Activated CD4-positive, alpha-beta memory T cell treated with anti-CD3 and anti-CD28 coated beads, Interleukin-2, amount 10 ng/mL, durations not matched to agents 7 days and 5 days (primary cell): ENCODE data around the gene DECR2. TPM values are rescaled to one million over a fixed set of nuclear protein-coding genes. Genes with fewer than 3 reads are reported as not detected.

ENCODE experiments used
- CTCF ChIA-PET: fragments of 350-600 bp; sonication (Branson Sonifier 250); formaldehyde crosslinking; loops from one replicate; lab custom pipeline; 2021; ENCODE audit warnings: antibody characterized with exemption, inconsistent platforms; lab: Charles Lee
- POLR2A ChIA-PET: fragments of 350-600 bp; sonication (Branson Sonifier 250); formaldehyde crosslinking; loops from one replicate; lab custom pipeline; 2021; ENCODE audit warnings: antibody characterized with exemption; lab: Charles Lee
- DNase-seq: peaks from one replicate; pipeline ENCODE4 v3.0.0-alpha.2; 2020
- H3K27ac Mint-ChIP-seq: one replicate; pipeline ENCODE4 v1.8.0; 2021; ENCODE audit warnings: mild to moderate bottlenecking, mixed read lengths
- H3K27me3 Mint-ChIP-seq: one replicate; pipeline ENCODE4 v1.8.0; 2021; ENCODE audit warnings: mixed read lengths
- H3K36me3 Mint-ChIP-seq: one replicate; pipeline ENCODE4 v1.8.0; 2021; ENCODE audit warnings: low read depth, mixed read lengths
- H3K4me1 Mint-ChIP-seq: one replicate; pipeline ENCODE4 v1.8.0; 2021; ENCODE audit warnings: mixed read lengths
- H3K4me3 Mint-ChIP-seq: one replicate; pipeline ENCODE4 v1.8.0; 2021; ENCODE audit warnings: mild to moderate bottlenecking, mixed read lengths
- H3K9me3 Mint-ChIP-seq: one replicate; pipeline ENCODE4 v1.8.0; 2021; ENCODE audit warnings: mixed read lengths
- total RNA-seq, 2 experiments: library from RNA; stranded (reverse); gene quantifications; one replicate each; pipeline ENCODE4 v1.2.3, GENCODE V29; 2021

Gene DECR2, protein sequence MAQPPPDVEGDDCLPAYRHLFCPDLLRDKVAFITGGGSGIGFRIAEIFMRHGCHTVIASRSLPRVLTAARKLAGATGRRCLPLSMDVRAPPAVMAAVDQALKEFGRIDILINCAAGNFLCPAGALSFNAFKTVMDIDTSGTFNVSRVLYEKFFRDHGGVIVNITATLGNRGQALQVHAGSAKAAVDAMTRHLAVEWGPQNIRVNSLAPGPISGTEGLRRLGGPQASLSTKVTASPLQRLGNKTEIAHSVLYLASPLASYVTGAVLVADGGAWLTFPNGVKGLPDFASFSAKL
- total RNA-seq: 1 to 10 TPM; 3.0 to 3.3 TPM

DNA sequence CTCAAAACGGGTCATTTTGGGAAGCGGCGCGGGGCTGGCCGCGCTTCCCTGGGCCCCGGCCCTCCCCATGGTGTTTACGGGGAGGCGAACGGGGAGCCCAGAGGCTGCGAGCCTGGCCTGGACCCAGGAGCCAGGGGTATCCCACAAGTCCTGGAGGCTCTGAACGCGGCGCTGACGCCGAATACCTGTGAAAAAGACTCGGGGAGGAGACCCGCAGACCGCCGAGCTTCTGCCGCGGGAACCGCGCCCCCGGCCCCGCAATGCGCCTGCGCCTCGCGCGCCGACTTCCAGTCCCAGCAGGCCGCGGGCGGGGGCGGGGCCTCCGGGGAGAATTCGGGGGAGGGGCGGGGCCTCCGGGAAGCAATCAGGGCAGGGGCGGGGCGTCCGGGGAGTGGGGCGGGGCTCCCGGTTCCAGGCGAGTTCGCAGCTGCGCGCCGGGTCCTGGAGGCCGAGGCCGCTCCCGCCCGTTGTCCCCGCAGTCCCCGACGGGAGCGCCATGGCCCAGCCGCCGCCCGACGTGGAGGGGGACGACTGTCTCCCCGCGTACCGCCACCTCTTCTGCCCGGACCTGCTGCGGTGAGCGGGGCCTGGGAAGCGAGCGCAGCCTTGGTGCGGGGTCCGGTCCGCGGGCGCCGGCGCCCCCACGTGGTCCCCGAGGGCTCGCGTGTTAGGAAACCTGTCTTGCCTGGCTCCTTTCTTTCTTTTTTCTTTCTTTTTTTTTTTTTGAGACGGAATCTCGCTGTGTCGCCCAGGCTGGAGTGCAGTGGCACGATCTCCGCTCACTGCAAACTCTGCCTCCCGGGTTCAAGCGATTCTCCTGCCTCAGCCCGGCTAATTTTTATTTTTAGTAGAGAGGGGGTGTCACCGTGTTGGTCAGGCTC, at the start of gene DECR2:
Gene DECR2 (plus strand): TSS at position 418 of the 881 bp plus-strand sequence. CDS start 79 bp downstream, at position 497.
- Mint-ChIP-seq H3K27ac (peak within 1 kb of the TSS; percentile 83), H3K4me3 (peak within 1 kb of the TSS; percentile 82), H3K36me3 (no peaks in the 10 kb centered on the region), H3K4me1 (peaks cover 23% of the 10 kb centered on the region), H3K27me3 (peaks cover 1% of the 10 kb centered on the region), H3K9me3 (no peaks in the 10 kb centered on the region)
- POLR2A ChIA-PET: interaction anchor here (0.8 to 2.1 kb wide), 8 partner anchors 10 to 167 kb away, joined by 3 to 12 read pairs (median 4); partner anchors contain the start of gene RAB11FIP3
- DNase-seq: peak; percentile 98
- CTCF ChIA-PET: interaction anchor here (1.3 to 1.7 kb wide), 2 partner anchors 23 to 294 kb away, joined by 4 to 5 read pairs; partner anchors contain the start of gene RAB11FIP3

DNA sequence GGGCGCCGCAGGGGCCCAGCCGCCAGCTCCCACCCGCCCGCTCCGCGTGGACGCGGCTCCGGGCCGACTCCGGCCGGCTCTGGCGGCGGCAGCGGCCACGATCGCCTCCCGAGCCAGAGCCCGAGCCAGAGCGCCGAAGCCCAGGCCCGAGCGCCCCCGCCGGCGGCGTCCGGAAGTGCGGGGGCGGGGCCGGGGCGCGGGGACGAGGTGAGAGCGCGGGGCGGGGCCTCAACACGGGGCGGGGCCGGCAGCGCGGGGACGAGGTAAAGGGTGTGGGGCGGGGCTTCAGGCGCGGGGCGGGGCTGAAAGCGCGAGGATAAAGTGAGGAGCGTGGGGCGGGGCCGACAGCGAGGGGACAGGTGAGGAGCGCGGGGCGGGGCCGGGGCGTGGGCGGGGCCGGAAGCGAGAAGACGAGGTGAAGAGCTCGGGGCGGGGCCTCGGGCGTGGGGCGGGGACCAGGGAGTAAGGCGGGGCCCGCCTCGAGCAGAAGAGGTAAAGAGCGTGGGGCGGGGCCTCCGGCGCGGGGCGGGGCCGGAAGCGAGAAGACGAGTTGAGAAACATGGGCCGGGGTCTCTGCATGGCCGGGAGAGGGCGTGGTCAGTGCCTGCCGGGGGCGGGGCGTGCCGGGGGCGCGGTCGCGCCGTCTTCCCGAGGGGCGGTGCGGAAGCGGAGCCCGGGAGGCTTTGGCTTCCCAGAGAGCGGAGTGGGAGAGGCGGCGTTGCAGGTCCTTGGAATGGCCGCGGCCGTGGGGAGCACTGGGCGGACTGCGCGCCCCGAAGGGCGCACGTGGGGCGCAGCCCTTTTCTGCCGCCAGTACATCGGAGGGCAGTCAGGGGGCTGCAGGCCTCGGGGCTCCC, 48.9 kb upstream of the DECR2 start, which contains the start of gene AXIN1:
Gene AXIN1 (minus strand): TSS at position 177 of the 857 bp plus-strand sequence. CDS start 5,698 bp downstream, outside the sequence.
- POLR2A ChIA-PET: interaction anchor here (0.6 to 2.3 kb wide), 8 partner anchors 10 to 121 kb away, joined by 3 to 15 read pairs (median 4); partner anchors contain the start of genes DECR2, FAM234A and MRPL28
- peaks cover 48% of the 10 kb centered on the region for H3K4me1 Mint-ChIP-seq
- H3K27ac Mint-ChIP-seq: peak within 1 kb of the TSS; percentile 86
- peak; percentile 100 for DNase-seq
- H3K36me3 Mint-ChIP-seq: peaks cover 20% of the 10 kb centered on the region
- H3K4me3 Mint-ChIP-seq: peak within 1 kb of the TSS; percentile 89
- H3K9me3 Mint-ChIP-seq: no peaks in the 10 kb centered on the region
- CTCF ChIA-PET: interaction anchor here (0.6 to 1.4 kb wide), 6 partner anchors 13 to 246 kb away, joined by 3 to 13 read pairs (median 6); partner anchors contain the start of genes FAM234A, LUC7L and MRPL28
- H3K27me3 Mint-ChIP-seq: no peaks in the 10 kb centered on the region

DNA sequence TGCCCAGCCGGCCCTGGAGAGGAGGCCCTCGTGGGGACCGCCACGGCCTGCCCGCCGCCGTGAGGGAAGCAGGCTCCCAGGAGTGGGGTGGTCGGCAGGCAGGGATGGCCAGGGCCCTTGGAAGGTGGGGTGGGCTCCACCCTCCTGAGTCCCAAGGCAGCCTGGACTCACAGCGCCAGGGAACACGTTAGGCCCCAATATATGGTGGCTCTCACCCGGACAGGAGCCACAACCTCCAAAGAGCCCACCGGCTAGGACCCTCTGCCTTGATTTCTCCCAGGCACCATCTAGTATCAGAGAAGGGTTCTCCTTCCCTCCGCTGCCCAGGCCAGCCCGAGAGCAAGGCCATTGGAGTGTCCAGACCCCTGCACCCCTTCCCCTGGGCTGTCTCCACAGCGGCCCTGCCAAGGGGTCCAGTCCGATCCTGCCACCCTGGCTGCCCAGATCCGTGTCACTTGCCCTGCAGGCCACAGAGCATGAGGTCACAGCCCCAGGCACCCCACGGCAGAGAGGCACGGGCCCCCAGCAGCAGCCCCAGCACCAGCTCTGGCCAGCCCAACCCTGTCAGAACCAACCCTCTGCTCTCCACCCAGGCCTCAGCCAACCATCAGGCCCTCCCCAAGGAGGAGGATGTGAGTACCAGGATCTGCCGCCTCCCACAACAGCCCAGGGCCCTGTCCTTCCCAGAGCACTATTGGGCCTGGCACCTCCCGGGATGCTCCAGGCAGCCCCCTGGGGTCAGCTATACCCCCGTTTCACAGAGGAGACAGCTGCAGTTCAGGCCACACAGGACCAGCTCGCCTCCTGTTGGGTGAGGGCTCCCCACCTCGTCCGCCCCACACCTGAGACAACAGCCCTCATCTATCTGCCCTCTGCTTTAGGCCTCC, 48.0 kb upstream of the DECR2 start:
- no peaks in the 10 kb centered on the region for H3K9me3 Mint-ChIP-seq
- H3K27me3 Mint-ChIP-seq: no peaks in the 10 kb centered on the region
- DNase-seq: no peak
- H3K27ac Mint-ChIP-seq: no peak overlapping the region
- H3K4me3 Mint-ChIP-seq: peak overlapping the region; percentile 39
- peaks cover 42% of the 10 kb centered on the region for H3K4me1 Mint-ChIP-seq
- H3K36me3 Mint-ChIP-seq: peaks cover 17% of the 10 kb centered on the region
- CTCF ChIA-PET: interaction anchor here (0.6 to 1.4 kb wide), 5 partner anchors 12 to 247 kb away, joined by 3 to 13 read pairs (median 8); partner anchors contain the start of genes FAM234A, LUC7L and MRPL28
- POLR2A ChIA-PET: interaction anchor here (0.6 to 2.5 kb wide), 5 partner anchors 10 to 118 kb away, joined by 3 to 15 read pairs (median 3); partner anchors contain the start of genes FAM234A and MRPL28

DNA sequence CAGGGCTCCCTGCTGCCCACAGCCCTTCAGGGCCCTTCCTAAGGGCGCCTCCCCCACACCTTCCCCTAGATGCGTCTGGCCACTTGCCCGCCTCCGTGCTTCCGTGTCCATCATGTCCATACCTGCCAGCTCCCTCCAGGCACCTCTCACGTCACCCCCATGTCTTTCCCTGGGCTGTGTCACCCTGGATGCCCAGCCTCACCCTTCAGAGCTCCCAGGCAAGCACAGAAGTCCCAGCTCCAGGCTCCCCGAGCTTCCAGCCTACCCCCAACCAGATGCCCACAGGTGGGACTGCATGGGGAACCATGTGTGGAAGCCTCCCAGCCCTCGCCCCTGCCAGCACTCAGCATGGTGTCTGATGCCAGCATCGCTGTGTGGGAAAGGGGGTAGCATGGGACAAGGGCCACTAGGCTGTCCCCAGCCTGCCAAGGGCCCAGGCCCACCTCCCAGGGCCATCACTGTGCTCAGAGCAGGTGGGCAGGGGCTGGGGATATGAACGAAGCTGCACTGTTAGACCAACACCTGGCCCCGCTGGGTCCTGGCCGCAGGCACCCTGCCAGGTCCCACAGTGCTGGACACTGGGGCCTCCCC, 47.3 kb upstream of the DECR2 start:
- Mint-ChIP-seq H3K9me3 (no peaks in the 10 kb centered on the region), H3K36me3 (peaks cover 13% of the 10 kb centered on the region), H3K27me3 (no peaks in the 10 kb centered on the region), H3K4me1 (peaks cover 38% of the 10 kb centered on the region), H3K4me3 (peak overlapping the region; percentile 39), H3K27ac (no peak overlapping the region)
- DNase-seq: no peak
- POLR2A ChIA-PET: interaction anchor here (0.8 to 2.5 kb wide), 3 partner anchors 10 to 126 kb away, joined by 3 to 9 read pairs (median 3); no protein-coding TSS in a partner anchor
- CTCF ChIA-PET: no interaction called here

DNA sequence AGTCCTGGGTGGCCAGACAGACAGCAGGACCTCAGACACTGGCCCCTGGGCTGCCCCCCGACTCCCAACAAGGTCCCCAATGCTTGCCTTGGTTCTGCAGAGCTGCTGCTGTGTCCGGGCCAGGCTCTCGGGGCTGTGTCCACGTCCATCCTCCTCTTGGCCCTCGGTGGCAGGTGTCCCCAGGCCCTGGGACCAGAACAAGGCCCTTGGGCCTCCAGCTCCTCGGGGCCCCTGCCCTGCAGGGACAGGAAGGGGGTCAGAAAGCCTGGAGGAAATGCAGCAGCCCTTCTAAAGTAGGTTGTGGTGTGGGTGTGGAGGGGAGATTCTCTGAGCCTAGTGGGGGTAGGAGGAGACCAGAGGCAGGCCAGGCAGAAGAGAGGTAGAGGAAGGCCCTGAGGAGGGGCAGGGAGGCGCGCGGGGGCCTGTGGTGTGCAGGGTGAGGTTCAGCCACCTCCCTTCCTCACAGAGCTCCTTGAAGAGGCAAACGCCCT, 46.7 kb upstream of the DECR2 start:
- Mint-ChIP-seq H3K27me3 (no peaks in the 10 kb centered on the region), H3K4me3 (peak overlapping the region; percentile 56), H3K4me1 (peaks cover 32% of the 10 kb centered on the region), H3K9me3 (no peaks in the 10 kb centered on the region), H3K36me3 (peaks cover 7% of the 10 kb centered on the region), H3K27ac (peak overlapping the region; percentile 78)
- peak; percentile 40 for DNase-seq
- ChIA-PET CTCF (interaction anchor here (1.4 to 1.6 kb wide), 2 partner anchors 248 to 258 kb away, joined by 5 to 6 read pairs; no protein-coding TSS in a partner anchor), POLR2A (interaction anchor here (0.8 to 2.5 kb wide), 3 partner anchors 10 to 127 kb away, joined by 3 to 9 read pairs (median 3); no protein-coding TSS in a partner anchor)

DNA sequence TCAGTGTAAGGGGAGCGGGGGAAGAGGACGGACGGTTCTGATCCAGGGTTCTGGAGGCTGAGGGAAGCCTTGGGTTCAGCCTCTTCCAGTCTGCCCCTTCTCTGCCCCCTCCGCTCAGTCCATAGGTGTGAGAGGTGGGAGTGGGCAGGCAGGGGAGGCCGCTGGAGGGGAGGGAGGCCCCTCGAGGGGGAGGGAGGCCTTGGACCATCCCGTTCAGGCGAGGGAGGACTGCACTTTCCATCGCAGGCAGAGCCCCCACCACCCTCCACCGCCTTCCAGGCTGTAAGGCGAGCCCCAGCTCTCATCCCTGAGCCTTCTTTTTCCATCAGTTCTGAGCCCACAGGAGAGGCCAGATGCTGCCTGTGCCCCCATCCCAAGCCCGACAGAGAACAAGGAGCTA, 44.9 kb upstream of the DECR2 start:
- no peaks in the 10 kb centered on the region for H3K27me3 Mint-ChIP-seq
- ChIA-PET POLR2A (interaction anchor here (0.8 to 1.4 kb wide), 2 partner anchors 11 to 128 kb away, joined by 3 to 5 read pairs; no protein-coding TSS in a partner anchor), CTCF (interaction anchor here (1.6 kb wide), 1 partner anchor 250 kb away, joined by 6 read pairs; no protein-coding TSS in a partner anchor)
- no peak for DNase-seq
- H3K4me1 Mint-ChIP-seq: peaks cover 20% of the 10 kb centered on the region
- H3K4me3 Mint-ChIP-seq: no peak overlapping the region
- no peaks in the 10 kb centered on the region for H3K9me3 Mint-ChIP-seq
- H3K36me3 Mint-ChIP-seq: no peaks in the 10 kb centered on the region
- no peak overlapping the region for H3K27ac Mint-ChIP-seq

DNA sequence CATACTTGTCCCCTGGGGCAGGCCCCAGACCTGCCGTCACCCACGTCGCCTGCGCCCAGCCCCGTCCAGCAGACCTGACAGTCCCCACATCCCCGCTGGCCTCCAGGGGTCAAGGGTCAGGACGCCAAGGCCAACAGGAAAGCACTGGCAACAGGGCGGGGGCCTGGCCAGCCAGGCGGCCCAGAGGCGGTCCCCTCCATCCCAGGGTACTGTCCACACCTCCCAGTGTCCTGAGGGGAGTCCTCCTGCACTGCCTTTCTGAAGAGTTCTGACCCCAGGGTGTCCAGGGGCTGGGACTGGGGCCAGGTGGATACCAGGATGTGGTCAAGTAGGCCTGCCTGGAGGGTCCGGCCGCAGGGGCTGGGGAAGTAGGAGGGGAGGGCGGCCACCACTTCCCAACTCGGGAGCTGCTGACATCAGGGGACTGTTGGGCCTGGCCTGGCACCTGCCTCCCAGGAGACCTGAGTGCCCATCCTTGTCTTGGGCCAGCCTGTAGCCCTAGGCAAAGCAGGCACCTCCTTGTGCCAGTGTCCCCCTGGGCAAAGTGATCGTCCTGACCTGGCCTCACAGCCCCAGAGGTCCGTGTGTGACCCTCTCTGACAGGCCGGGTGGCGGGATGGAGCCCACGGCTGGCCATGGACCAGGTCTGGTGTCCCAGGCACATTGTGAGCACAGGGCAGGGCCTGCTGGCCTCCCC, 42.5 kb upstream of the DECR2 start:
- no peak for DNase-seq
- no peaks in the 10 kb centered on the region for H3K27me3 Mint-ChIP-seq
- ChIA-PET POLR2A (no interaction called here), CTCF (interaction anchor here (3.5 kb wide), 1 partner anchor 241 kb away, joined by 17 read pairs; no protein-coding TSS in a partner anchor)
- H3K27ac Mint-ChIP-seq: no peak overlapping the region
- peaks cover 18% of the 10 kb centered on the region for H3K4me1 Mint-ChIP-seq
- H3K4me3 Mint-ChIP-seq: no peak overlapping the region
- no peaks in the 10 kb centered on the region for H3K9me3 Mint-ChIP-seq
- no peaks in the 10 kb centered on the region for H3K36me3 Mint-ChIP-seq

DNA sequence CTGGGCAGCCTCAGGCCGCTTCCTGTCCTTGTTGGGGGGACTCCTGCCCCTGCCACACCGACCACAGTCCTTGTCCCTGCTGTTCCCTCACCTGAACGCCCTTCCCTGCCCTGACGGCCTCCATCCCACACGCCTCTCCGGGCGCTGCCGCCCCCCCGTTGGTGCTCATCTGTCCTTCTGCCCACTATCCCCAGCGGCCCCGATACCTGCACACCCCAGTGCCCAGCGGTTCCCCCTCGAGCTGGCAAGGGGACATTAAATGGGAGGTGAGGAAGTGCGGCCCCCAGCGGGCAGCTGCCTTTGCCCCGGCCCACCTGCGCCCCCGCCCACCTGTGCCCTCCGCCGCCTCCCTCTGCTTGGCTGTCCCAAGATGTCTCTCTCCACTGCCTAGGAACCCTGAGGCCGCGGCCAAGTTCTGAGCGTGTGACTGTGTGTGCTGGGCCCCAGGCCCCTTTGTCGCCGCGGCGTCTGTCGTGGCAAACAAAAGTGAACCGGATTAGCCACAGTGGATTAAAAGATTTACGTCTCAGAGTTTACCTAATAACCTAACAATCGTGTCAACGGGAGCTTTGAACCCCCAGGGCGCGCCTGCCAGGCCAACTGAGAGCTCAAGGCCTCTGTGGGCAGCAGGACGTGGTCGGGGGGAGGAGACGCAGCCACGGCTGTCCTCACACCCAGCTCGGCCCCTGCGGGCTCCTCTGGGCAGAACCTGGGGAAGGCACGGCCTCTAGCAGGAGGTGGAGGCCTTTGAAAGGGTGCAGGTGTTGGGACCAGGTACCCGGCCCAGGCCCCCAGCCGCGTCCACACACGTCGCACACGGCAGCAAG, 41.6 kb upstream of the DECR2 start:
- Mint-ChIP-seq H3K27me3 (no peaks in the 10 kb centered on the region), H3K9me3 (no peaks in the 10 kb centered on the region), H3K4me1 (peaks cover 11% of the 10 kb centered on the region), H3K36me3 (no peaks in the 10 kb centered on the region), H3K4me3 (no peak overlapping the region), H3K27ac (no peak overlapping the region)
- CTCF ChIA-PET: interaction anchor here (3.2 to 3.5 kb wide), 2 partner anchors 125 to 242 kb away, joined by 10 to 17 read pairs; partner anchors contain the start of gene FAM234A
- DNase-seq: no peak
- POLR2A ChIA-PET: no interaction called here

DNA sequence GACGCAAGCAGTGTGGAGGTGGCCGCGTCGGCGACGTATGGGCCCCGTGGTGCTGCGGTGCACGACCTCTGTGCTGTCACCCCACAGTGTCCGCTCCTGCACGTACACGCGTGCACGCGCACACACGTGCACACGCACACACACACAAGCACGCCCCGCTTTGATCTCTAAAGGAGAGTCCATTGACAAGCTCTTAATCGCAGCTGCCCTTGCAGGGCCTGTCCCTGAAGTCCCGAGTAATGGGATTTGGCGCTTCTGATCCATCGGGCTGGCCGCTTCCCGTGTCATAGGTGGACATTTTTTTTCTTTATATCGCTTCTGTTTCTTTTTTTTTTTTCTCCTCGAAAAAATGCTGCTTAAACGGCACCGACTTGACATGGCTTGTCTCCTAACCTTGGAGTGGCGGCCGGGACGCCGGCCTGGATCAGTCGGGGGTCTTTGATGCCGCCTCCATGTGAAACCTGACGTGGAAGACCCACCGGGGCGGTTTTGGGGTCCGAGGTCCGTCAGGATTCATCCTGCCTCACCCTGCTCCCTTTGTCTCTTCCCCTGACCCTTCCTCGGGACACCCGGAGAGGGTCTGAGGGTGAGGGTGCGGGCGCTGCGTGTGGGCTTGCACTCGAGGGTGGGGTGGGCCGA, 40.9 kb upstream of the DECR2 start:
- DNase-seq: no peak
- Mint-ChIP-seq H3K4me3 (no peak overlapping the region), H3K27ac (no peak overlapping the region), H3K4me1 (peaks cover 5% of the 10 kb centered on the region), H3K27me3 (no peaks in the 10 kb centered on the region), H3K36me3 (no peaks in the 10 kb centered on the region), H3K9me3 (no peaks in the 10 kb centered on the region)
- ChIA-PET POLR2A (no interaction called here), CTCF (interaction anchor here (1.1 to 3.5 kb wide), 5 partner anchors 125 to 295 kb away, joined by 3 to 24 read pairs (median 10); partner anchors contain the start of gene FAM234A)
